Activated CD4-positive, alpha-beta T cell treated with anti-CD3 and anti-CD28 coated beads, Interleukin-2, amount 50 U/mL, for 48 hours (primary cell): ENCODE measurements around the gene IL17RC.
"Not testable (repeated sequence)": the region's sequence is repeated elsewhere in the genome, so short reads cannot be mapped to it uniquely, and the experiment has no call there.

Experiments used
- DNase-seq, 2 experiments: peaks; one replicate each; pipeline ENCODE4 v3.0.0-alpha.2; 2020

IL17RC gene

GRCh38 chr3:9895715-9896114 is 21.2 kb upstream of the IL17RC start:
- not testable (repeated sequence) for DNase-seq

- not testable (repeated sequence) for DNase-seq
Observed at GRCh38 chr3:9896755-9897407, 20.0 kb upstream of the IL17RC start.

- DNase-seq: no peak
Observed at GRCh38 chr3:9897408-9898372, 19.2 kb upstream of the IL17RC start.

- DNase-seq: no peak
Observed at GRCh38 chr3:9898467-9899241, 18.2 kb upstream of the IL17RC start.

- no peak for DNase-seq
Observed at GRCh38 chr3:9899289-9899791, 17.6 kb upstream of the IL17RC start.

GRCh38 chr3:9900965-9901415 is 15.9 kb upstream of the IL17RC start:
- DNase-seq: not testable (repeated sequence)

- peak; percentile 49 to 67 for DNase-seq
Observed at GRCh38 chr3:9901967-9902366, 14.9 kb upstream of the IL17RC start.

- peak; percentile 22 to 30 for DNase-seq
Observed at GRCh38 chr3:9902372-9903237, 14.3 kb upstream of the IL17RC start, which contains the start of gene IL17RE. TSS of gene IL17RE (plus strand) at chr3:9902848. CDS start at chr3:9902933, 85 bp downstream.

GRCh38 chr3:9903238-9903624 is 13.7 kb upstream of the IL17RC start:
- DNase-seq: peak; percentile 29 to 38

- DNase-seq: no peak
Observed at GRCh38 chr3:9903904-9904303, 13.0 kb upstream of the IL17RC start.

- DNase-seq: no peak
Observed at GRCh38 chr3:9906480-9906879, 10.4 kb upstream of the IL17RC start.

GRCh38 chr3:9908286-9908685 is 8.6 kb upstream of the IL17RC start:
- no peak for DNase-seq

- DNase-seq: peak in 1 of 2 experiments; percentile 34
Observed at GRCh38 chr3:9909221-9910013, 7.5 kb upstream of the IL17RC start.

GRCh38 chr3:9911863-9912262 is 5.0 kb upstream of the IL17RC start:
- no peak for DNase-seq

GRCh38 chr3:9912294-9912935 is 4.5 kb upstream of the IL17RC start:
- DNase-seq: peak in 1 of 2 experiments; percentile 23

GRCh38 chr3:9913601-9914000 is 3.3 kb upstream of the IL17RC start:
- no peak for DNase-seq

- DNase-seq: no peak
Observed at GRCh38 chr3:9914011-9914410, 2.9 kb upstream of the IL17RC start.

- DNase-seq: no peak
Observed at GRCh38 chr3:9914559-9915253, 2.2 kb upstream of the IL17RC start.

GRCh38 chr3:9915254-9916141 is 1.4 kb upstream of the IL17RC start:
- DNase-seq: peak; percentile 53 to 55
